Stimulated activated CD8-positive, alpha-beta memory T cell treated with anti-CD3 and anti-CD28 coated beads, Interleukin-15, amount 100 ng/mL, for 1 hour (primary cell): ENCODE measurements around the gene PIGU.

Experiments used
- DNase-seq: peaks from one replicate; pipeline ENCODE4 v3.0.0-alpha.2; 2020; ENCODE audit warnings: low read depth

Gene PIGU

DNA sequence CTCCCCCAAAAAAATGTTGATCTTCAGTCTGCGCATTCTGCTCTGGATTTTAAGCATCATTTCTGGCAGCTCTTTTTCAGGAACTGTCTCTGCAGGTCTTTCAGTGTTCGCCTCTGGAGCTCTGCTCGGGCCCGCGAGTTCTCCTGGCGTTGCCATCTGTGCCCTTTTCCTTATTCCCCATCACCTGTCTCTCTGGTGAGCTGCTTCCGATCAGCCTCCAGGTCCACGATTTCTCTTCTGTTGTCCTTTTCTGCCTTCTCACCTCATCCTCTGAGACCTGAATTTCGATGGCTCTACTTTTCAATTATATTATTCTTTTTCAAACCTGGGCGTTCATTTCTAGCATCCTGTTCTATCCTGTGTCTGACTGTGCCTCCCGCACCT lies 119.0 kb downstream of the PIGU start:
- DNase-seq = no peak

DNA sequence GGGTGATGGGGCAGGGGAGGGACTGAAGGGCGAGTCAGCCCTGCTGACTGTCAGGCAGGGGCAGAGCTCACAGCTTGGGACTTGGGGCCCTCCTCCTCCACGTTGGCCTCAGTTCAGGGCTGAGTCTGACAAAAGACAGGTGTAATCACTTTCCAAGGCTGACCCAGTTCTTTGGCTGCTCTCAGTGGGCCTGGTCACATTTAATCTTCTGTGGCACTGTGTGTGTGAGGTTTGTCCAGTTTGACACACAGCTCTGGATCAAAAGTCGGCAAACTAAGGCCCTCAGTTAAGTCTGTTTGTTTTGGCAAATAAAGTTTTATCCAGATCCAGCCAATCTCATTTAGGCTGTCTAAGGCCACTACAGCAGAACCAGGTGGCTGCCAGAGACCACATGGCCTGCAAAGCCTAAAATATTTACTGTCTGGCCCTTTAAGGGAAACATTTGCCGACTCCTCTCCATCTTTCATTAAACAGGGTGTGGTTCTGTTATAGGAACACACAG lies 123.5 kb downstream of the PIGU start:
- DNase-seq = no peak

- DNase-seq = no peak
Observed at GRCh38 chr20:34552569-34552968, 124.3 kb downstream of the PIGU start.

DNA sequence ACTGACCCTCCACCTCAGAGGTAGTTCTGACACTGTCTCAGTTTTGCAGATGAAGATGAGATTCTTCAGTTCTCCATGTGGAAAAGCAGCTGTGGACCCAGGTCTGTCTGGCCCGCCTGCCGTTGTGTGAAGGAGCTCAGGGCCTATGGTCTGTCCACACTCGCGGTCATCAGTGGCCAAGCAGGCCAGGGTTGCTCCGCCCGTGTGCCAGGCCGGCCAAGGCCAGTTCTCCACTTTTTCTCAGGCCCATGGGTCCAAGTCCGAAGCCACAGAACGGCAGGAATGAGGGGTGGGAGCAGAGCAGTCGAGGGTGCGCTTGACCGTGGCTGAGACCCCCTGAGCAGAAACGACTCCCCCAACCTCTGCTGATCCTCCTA lies 127.0 kb downstream of the PIGU start:
- DNase-seq = no peak

- no peak for DNase-seq
Observed at GRCh38 chr20:34549291-34549928, 127.5 kb downstream of the PIGU start.

GRCh38 chr20:34547844-34548613 lies 128.9 kb downstream of the PIGU start:
- no peak for DNase-seq

DNA sequence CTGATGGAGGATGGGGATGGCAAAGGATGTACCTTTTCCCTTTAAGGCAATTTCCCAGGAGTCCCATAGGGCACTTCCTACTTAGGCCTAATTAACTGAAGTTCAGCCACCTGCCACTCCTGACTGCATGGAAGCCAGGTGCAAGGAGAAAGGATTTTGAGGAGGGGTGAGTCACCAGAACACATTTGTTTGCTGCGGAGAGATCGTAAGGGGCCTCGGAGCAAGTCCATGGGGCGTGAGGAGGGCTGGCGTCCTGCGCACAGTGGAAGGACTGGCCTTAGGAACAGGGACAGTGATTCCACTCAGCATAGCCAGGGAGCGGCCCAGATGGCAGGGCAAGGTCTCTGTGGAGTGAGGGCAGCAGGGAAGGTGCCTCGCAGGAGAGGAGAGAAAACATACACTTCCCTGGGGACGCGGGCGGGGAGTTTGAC lies 130.1 kb downstream of the PIGU start:
- no peak for DNase-seq

GRCh38 chr20:34544109-34544796 lies 132.6 kb downstream of the PIGU start:
- DNase-seq = no peak

- no peak for DNase-seq
Observed at GRCh38 chr20:34543463-34544056, 133.3 kb downstream of the PIGU start.

DNA sequence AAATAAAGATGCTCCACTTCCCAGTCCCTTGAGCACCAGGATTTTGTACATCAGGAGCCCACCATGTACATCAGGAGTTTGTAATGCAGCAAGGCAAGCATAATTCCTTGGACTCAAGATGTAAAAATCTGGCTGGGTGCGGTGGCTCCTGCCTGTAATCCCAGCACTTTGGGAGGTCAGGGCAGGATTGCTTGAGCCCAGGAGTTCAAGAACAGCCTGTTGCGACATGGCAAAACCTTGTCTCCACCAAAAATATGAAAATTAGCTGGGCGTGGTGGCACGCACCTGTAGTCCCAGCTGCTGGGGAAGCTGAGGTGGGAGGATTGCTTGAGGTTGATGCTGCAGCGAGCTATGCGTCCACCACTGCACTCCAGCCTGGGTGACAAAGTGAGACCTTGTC lies 134.5 kb downstream of the PIGU start:
- DNase-seq = no peak

DNA sequence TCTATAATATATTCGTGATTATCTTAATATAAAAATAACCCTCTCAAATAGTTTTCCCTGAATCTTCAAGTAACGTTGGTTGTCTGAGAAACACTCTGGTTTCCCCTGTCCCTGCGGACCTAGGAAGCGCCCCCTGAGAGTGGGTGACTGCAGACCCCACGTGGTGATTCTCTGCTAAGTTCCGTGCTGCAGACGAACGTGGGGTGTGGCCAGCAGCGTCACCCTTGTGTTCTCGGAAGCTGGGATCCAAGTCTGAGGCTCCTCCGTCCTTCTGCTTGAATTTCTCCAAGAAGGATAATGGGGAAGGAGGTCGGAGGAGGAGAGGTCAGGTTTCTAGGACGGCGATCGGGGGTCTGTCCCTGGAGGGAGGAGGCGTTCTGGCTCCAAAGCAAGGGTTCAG lies 135.0 kb downstream of the PIGU start:
- DNase-seq = no peak

DNA sequence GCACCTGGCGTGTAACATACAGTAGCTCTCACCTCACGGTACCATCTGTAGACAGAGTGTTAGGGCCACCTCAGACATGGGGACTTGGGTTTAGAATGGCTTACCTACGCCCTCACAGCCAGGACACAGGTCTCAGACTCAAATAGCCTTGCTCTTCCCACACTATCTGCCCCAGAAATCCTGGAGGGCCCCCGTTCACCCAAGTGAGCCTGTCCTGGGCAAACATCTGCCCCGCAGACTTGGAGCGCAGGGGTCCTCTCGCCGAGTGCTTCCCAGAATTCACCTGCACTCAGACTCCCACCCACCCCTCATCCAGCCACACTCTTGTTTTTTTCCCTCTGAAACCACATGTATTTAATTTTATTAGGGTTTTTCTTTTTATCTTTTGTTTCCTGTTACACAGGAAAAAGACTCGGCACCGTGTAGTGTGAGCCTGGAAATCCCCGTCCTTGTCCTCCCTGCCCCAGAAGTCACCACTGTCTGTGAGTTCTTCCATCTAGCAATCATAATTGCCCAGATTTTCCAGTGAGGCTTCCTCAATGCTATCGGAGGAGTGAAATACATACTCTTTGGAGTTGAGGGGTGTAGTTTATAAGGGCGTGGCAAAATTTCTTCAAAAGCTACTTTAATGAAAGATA lies 135.5 kb downstream of the PIGU start:
- DNase-seq = no peak

DNA sequence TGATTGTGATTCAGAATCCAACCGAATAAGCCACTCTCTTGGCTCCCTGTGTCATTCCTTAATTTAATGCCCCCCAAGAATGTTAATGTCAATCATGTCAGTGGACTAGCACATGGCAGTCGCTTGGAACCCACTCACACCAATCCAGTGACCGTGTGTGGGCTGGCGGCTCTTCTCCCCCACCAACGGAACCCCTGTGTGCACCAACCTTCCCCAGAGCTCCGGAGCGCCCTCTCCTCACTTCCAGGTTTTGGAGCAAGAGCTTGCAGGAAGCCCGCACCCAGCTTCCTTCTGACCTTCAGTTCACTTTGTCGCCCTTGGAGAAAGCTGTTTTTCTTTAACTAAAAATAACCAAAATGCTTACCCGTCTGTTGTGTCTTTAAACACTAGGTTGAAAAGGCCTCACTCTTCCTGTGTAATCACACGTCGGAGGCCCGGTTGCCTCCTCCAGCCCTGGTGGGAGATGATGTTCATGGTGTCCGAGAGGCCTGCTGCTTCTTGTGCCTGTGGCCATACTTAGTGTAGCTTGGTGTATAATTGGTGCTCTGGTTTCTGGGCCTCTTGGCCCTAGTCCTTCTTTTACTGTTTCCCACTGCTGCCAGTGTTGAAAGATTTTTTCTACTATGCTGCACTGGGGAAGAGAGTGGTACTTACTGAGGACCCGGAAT lies 136.2 kb downstream of the PIGU start:
- DNase-seq = no peak

- DNase-seq = no peak
Observed at GRCh38 chr20:34539756-34540155, 137.1 kb downstream of the PIGU start.

- no peak for DNase-seq
Observed at GRCh38 chr20:34538671-34539123, 138.2 kb downstream of the PIGU start.

DNA sequence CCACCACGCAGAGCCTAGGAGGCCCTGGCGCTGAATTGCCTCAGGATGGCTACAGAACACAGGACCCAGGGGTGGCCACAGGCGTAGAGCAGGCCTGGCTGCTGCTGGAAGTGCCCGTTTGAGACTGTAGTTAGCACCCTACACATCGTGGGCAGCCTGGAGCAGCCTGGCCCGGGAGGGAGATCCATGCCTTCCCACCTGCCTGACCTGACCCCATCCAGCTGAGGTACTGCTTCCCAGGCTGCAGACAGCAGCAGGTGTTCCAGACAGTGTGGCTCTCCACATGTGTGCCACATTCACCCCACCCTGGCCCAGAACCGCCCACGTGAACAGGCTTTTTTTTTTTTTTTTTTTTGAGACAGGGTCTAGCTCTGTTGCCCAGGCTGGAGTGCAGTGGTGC lies 139.2 kb downstream of the PIGU start:
- DNase-seq = no peak

GRCh38 chr20:34536798-34537394 lies 140.0 kb downstream of the PIGU start:
- no peak for DNase-seq

DNA sequence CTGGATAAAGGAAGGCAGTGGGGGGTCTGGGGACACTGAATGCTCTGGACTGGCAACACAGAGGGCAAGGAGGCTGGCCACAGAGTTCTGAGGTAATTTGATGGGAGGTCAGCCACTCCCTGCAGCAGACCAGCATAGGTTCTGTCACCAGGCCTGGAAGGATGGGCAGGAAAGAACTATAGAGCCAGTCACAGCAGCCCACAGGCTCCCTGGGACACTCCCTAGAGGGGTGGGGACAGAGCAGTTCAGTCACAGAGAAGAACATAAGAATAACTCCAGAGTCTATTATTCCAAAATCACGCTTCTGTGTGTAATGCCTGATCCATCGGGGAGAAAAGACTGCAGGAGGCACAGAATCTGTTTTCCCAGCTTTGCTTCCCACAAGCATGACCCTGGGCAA lies 141.0 kb downstream of the PIGU start:
- DNase-seq = no peak

DNA sequence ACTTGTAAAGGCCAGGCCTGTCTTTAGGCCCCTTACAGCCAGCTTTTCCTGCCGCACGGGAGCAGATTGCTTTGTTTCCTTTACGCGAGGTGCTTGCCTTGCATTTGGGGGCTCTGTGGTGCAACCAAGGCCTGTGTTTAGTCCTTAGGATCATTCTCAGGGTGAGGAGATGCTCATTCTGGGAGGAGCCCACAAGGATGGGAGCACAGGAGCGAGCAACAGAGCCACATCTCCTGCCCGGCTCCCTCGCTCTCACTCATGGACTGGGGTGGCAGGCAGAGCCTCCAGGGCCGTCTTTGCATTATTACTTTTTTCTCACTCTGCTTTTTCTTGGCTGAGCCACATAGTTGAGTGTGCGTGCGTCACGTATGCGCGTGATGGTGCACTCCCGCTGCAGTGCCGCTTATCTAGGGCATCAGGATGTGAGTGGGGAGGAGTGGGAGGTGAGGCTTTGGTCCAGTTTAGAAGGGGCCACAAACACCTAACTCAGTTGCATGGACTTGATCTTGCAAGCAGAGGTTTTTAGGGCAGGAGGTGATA lies 141.5 kb downstream of the PIGU start:
- no peak for DNase-seq

GRCh38 chr20:34534391-34535165 lies 142.3 kb downstream of the PIGU start:
- no peak for DNase-seq
